Neural crest cell (in vitro differentiated cells): ENCODE data around the gene SND1. TPM values are rescaled to one million over a fixed set of nuclear protein-coding genes. Genes with fewer than 3 reads are reported as not detected.

Source experiments
- DNase-seq: peaks from one replicate; pipeline ENCODE4 v3.0.0; 2021; ENCODE audit warnings: low read depth, mixed read lengths, low spot score
- H3K27ac Mint-ChIP-seq: one replicate; pipeline ENCODE4 v1.8.0; 2021; ENCODE audit warnings: mild to moderate bottlenecking, mixed read lengths; ENCODE audit not compliant: unreplicated experiment
- H3K27me3 Mint-ChIP-seq: 2 replicates; pipeline ENCODE4 v1.8.0; 2021; ENCODE audit warnings: low read depth, mild to moderate bottlenecking, mixed read lengths
- H3K36me3 Mint-ChIP-seq: 2 replicates; pipeline ENCODE4 v1.8.0; 2021; ENCODE audit warnings: low read depth, mild to moderate bottlenecking, mixed read lengths
- H3K4me1 Mint-ChIP-seq: 2 replicates; pipeline ENCODE4 v1.8.0; 2021; ENCODE audit warnings: mixed read lengths
- H3K4me3 Mint-ChIP-seq: one replicate; pipeline ENCODE4 v1.8.0; 2021; ENCODE audit warnings: mild to moderate bottlenecking, mixed read lengths
- H3K9me3 Mint-ChIP-seq: 2 replicates; pipeline ENCODE4 v1.8.0; 2021; ENCODE audit warnings: mixed read lengths
- total RNA-seq: library from RNA; stranded (reverse); gene quantifications from 2 replicates; pipeline ENCODE4 v1.2.1, GENCODE V29; 2021
- TF ChIP-seq, protein P1 (sequence below): fragments of 200-600 bp; sonication (generic); conservative IDR thresholded peaks from 2 replicates; pipeline ENCODE4 v1.5.0; 2021; ENCODE audit warnings: antibody characterized with exemption, mild to moderate bottlenecking

SND1 gene
- total RNA-seq, 1 donor from 2014 or later = 184 TPM

DNA sequence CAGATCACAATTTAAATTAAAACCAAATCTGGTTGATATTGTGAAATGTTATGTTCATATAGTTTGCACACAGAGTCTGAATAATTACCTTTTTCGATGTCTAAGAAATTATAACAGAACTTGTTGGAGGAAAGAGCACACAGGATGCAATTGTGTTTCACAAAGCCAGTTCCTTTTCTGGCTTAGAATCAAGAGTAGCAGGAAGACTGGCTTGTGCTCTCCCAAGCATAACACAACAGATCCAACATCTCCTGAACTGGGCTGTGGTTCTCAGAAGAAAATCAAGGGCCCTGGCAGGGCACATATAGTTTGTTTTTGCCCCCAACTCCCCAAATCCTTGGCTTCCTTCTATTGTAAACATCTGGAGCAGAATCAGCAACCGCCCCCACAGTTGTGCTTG lies 316.6 kb downstream of the SND1 start:
- Mint-ChIP-seq H3K4me3 (no peak overlapping the region), H3K27me3 (no peaks in the 10 kb centered on the region), H3K4me1 (peaks cover 37% of the 10 kb centered on the region), H3K36me3 (peaks cover 6% of the 10 kb centered on the region), H3K9me3 (no peaks in the 10 kb centered on the region), H3K27ac (no peak overlapping the region)
- no peak for DNase-seq
- TF ChIP-seq, protein P1, sequence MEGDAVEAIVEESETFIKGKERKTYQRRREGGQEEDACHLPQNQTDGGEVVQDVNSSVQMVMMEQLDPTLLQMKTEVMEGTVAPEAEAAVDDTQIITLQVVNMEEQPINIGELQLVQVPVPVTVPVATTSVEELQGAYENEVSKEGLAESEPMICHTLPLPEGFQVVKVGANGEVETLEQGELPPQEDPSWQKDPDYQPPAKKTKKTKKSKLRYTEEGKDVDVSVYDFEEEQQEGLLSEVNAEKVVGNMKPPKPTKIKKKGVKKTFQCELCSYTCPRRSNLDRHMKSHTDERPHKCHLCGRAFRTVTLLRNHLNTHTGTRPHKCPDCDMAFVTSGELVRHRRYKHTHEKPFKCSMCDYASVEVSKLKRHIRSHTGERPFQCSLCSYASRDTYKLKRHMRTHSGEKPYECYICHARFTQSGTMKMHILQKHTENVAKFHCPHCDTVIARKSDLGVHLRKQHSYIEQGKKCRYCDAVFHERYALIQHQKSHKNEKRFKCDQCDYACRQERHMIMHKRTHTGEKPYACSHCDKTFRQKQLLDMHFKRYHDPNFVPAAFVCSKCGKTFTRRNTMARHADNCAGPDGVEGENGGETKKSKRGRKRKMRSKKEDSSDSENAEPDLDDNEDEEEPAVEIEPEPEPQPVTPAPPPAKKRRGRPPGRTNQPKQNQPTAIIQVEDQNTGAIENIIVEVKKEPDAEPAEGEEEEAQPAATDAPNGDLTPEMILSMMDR = no peak

DNA sequence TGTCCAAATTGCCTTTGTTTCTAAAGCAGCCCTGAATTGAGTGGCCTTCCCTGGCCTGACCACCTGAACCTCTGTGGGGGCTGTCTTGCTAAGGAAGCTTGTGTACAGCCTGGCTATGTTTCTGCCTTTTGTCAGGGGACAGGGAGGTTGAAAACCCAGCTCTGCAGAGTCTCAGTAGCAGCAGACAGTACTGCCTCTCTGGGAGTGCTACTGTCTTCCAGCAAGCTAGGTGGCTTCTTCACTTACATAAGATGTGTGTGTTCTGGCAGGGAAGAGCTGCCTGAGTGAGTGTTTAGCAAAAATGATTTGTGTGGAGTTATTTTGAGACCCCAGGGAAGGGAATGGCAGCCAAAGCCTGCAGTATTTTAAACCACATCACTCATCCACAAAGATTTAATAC lies 321.8 kb downstream of the SND1 start:
- Mint-ChIP-seq H3K36me3 (peaks cover 18% of the 10 kb centered on the region), H3K27me3 (no peaks in the 10 kb centered on the region), H3K27ac (peak overlapping the region; percentile 15), H3K4me3 (no peak overlapping the region), H3K4me1 (peaks cover 64% of the 10 kb centered on the region), H3K9me3 (peaks cover 3% of the 10 kb centered on the region)
- TF ChIP-seq, protein P1 = no peak
- no peak for DNase-seq

DNA sequence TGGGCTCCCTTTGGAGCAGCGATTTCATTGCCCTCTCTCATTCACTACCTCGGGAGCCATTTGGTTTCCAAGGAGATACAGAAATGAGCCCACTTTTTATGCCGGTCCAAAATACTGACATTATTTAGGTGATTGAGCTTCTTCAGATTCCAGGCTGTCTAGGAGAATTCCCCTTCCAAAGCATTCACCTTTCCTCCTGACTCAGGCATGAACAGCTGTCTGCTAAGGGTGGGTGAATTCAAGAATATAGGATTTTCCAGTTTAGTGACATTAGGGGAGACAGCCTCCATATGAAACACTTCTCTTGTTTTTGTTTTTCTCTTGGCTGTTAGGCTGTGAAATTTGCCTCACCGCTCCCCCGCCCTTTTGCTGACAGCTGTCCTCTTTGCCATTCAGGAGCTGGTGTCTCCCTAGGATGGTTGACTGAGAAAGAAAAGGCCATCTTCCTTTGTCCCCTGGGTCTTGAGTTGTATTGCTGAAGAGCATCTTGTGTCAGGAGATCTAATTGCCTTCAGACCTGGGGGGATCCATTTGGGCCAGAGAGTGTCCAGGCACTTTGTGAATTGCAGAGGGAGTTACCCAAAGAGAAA lies 322.5 kb downstream of the SND1 start:
- TF ChIP-seq, protein P1 = no peak
- Mint-ChIP-seq H3K27ac (peak overlapping the region; percentile 70), H3K4me3 (peak overlapping the region; percentile 24)

DNA sequence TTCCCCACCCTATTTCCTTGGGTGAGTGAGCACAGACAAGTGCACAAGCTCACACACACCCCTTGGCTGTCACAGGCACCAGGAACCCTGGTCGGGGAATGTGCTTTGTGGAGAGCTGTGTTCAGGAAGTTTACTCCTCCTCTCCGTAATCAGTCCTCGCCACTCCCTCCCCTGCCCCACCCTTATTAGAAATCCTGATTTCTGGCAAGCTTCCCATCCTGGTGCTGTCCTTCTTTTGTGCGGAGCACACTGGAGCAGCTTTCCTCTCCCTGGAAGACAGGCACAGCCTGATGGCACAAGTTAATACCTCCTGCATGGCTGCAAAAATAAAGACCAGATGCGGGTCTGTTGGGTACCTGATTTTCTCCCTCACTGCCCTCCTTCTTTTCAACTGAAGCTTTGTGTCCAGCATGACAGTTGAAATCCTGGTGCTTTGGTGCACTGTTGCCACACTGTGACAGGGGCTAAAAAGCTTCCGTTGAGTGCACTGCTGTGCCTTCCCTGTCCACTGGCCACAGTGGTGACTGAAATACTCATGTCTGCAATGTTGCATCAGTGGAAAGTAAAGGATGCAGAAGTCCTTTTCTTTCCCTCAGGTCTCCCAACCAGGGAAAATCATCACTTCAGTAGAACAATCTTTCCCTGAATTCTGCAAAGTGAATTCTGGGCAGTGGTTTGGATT lies 324.2 kb downstream of the SND1 start:
- Mint-ChIP-seq H3K4me1 (peaks cover 61% of the 10 kb centered on the region), H3K27me3 (no peaks in the 10 kb centered on the region), H3K4me3 (peak overlapping the region; percentile 69), H3K9me3 (peaks cover 8% of the 10 kb centered on the region), H3K36me3 (peaks cover 23% of the 10 kb centered on the region), H3K27ac (peak overlapping the region; percentile 95)
- TF ChIP-seq, protein P1 = no peak
- peak; percentile 14 for DNase-seq

More for the DNA sequence above, 322.5 kb downstream of the SND1 start:
- Mint-ChIP-seq H3K27me3 (no peaks in the 10 kb centered on the region), H3K36me3 (peaks cover 24% of the 10 kb centered on the region), H3K4me1 (peaks cover 65% of the 10 kb centered on the region), H3K9me3 (peaks cover 8% of the 10 kb centered on the region)
- DNase-seq = no peak

DNA sequence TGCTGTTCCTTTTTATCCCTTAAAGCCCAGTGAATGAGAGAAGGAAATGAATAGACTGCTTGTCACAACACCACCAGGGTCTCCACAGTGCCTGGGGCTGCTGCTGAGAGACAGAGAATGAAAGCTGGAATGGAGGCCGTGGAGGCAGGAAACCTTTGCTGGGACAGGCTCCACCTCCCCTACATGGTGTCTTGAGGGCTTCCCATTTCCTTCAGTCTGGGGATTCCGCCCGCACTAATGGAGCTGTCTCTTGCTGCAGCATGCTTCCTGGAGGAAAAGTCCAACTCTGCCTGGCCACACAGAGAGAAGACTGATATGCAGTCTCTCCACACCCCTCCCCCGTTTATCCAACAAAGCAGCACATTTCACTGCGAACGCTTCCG lies 324.7 kb downstream of the SND1 start:
- no peaks in the 10 kb centered on the region for H3K27me3 Mint-ChIP-seq
- peak overlapping the region; percentile 69 for H3K4me3 Mint-ChIP-seq
- H3K27ac Mint-ChIP-seq = peak overlapping the region; percentile 95
- TF ChIP-seq, protein P1 = no peak
- DNase-seq = peak; percentile 46
- H3K4me1 Mint-ChIP-seq = peaks cover 64% of the 10 kb centered on the region
- H3K36me3 Mint-ChIP-seq = peaks cover 24% of the 10 kb centered on the region
- H3K9me3 Mint-ChIP-seq = peaks cover 8% of the 10 kb centered on the region
